ENCODE results near the gene ASTN2. TPM values are rescaled to one million over a fixed set of nuclear protein-coding genes. Genes with fewer than 3 reads are reported as not detected.
A peak's percentile ranks its signal among the peaks of the same experiment; 100 is the strongest.
"Not testable (repeated sequence)": the region's sequence is repeated elsewhere in the genome, so short reads cannot be mapped to it uniquely, and the experiment has no call there.

ASTN2 gene
- total RNA-seq, 1 experiment from 2014 or later = 8.0 TPM

GRCh38 chr9:117080765-117081390, 334.0 kb downstream of the ASTN2 start:
- Histone ChIP-seq H3K9me3 (no peaks in the 10 kb centered on the region), H3K27me3 (no peaks in the 10 kb centered on the region), H3K4me3 (no peak overlapping the region), H3K36me3 (no peaks in the 10 kb centered on the region)
- no peak for DNase-seq

DNA sequence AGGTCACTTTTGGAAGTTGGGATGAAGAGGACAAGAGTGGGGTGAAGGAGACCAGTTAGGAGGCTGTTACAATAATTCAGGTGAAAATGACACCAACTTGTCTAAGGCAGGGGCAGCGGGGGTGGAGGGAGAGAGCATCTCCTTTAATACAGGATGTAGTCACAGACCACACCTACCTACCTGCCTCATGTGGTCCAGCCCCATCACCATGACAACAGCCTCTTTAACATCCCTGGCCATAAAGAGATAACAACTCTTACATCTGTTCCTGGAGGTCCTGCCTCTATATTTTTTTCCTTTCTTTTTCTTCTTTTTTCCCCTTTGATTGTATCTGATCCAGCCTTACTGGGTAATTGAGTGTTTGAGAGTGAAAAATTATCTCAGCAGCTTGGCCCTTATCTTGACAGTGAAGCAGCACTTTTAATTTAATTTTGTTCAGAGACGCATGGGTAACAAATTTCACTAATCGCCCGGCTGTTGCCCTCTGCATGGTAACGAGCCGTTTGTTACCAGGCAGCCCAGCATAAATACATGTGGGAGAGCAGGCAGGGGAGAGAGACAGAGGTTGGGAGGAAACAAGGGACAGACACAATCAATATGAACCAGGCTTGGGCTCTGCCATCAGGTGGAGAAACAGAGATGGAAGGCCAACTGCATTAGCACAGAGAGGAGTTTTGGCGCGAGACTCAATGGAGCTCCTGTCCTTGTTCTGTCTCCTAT, 338.1 kb downstream of the ASTN2 start:
- DNase-seq = no peak
- no peaks in the 10 kb centered on the region for H3K9me3 ChIP-seq

DNA sequence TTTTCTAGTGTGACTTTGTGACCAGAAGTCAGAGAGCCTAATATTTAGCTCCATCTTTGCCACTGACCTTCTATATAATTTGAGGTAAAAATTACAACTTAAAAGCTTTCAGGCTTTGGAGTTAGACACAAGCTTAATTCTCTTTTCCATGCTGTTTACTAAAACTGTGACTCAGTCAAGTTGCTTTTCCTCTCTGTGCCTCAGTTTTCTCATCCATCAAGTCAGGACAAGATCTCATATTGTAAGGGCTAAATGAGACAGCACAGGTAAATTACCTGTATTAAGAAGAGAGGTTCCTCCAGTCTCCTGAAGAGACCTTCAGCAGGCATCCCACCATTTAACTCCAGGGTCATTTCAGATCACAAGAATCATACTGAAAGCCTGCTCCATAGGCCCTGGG, 339.2 kb downstream of the ASTN2 start:
- no peaks in the 10 kb centered on the region for H3K36me3 ChIP-seq
- no peaks in the 10 kb centered on the region for H3K27me3 ChIP-seq
- H3K9me3 ChIP-seq = no peaks in the 10 kb centered on the region
- no peak for DNase-seq
- no peak overlapping the region for H3K4me3 ChIP-seq

More for the DNA sequence above, 338.1 kb downstream of the ASTN2 start:
- no peaks in the 10 kb centered on the region for H3K27me3 ChIP-seq
- H3K4me3 ChIP-seq = no peak overlapping the region
- no peaks in the 10 kb centered on the region for H3K36me3 ChIP-seq

DNA sequence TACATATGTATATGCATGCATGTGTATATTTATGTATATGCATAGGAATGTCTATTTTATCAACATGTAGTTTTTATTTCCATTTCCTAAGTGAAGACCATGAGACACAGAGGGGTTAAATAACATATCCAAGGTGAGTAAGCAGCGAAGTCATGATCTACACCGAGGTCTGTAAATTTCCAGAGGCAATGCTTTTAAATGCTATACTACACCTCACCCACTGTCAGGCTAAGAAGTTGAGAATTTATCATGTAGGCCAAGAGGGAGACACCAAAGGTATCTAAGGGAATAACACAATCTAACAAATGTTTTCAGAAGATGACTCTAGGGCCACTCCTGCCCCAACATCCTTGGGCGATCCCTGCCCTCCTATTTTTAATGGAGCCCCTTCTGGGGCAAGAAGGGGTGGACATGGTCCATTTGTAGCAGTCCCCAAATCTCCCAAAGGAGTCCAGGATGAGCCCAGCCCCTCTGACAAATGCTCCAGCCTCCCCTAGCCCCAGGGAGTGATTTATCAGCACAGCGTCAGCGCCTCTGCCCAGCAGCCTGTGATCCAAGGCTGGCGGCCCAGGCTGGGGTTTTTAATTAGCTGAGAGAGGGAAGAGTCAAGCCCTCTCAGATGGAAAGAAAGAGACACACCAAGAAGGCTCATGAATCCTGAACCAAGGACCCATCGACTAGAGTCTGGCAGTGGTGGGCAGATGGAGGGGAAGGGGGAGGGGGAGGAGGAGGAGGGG, 339.9 kb downstream of the ASTN2 start:
- DNase-seq = no peak
- Histone ChIP-seq H3K27me3 (no peaks in the 10 kb centered on the region), H3K36me3 (no peaks in the 10 kb centered on the region), H3K9me3 (no peaks in the 10 kb centered on the region), H3K4me3 (no peak overlapping the region)

DNA sequence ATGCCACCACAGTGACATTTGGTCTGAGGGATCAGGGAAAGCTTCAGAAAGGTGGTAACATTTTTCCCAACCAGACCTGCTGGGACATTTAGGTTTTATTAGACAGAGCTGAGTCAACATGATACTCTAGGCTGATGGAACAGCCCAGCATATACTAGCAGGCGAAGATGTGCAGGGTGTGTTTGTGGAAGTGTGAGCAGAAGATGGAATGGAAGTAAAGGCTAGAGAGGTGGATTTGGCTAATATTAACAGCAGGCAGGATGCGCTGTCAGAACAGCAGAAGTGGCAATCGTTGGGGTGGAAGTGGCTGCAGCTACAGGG, 340.6 kb downstream of the ASTN2 start:
- Histone ChIP-seq H3K4me3 (no peak overlapping the region), H3K9me3 (no peaks in the 10 kb centered on the region), H3K27me3 (no peaks in the 10 kb centered on the region), H3K36me3 (no peaks in the 10 kb centered on the region)
- DNase-seq = no peak

DNA sequence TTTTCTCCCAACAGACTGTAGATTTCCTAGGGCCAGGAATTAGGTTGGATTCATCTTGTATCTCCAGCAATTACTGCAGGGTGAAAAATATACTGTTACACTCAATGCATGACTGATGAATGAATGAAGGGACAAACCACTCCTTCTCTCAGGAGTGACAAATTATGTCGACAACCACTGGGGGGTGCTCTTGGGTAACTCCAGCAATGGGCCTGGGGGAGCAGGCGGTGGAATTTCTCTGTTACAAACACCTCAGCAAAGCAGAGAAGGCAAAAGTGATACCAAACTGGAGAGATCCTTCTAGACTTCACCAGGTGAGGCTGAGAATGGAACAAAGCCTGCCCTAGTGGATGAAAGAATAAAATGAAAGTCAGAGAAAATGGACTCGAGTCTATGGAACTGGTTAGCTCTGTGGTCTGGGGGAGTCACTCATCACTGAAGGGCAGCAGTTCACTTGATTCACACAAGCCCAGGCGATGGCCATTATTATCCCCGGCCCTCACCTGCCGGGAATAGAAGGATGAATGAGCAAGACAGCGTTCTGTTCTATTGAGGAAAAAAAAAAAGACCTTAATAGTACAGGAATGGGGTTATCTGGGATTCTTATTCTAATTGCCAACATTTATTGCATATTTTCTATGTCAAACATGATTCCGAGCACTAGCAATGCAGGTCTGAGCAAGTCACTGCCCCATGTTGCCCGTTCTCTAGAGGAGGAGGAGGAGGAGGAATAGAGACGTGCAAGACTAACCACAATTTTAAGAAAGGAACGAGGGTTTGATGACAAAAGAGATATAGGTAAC, 341.1 kb downstream of the ASTN2 start:
- H3K9me3 ChIP-seq = no peaks in the 10 kb centered on the region
- no peaks in the 10 kb centered on the region for H3K36me3 ChIP-seq
- DNase-seq = peak; percentile 26
- no peaks in the 10 kb centered on the region for H3K27me3 ChIP-seq
- H3K4me3 ChIP-seq = no peak overlapping the region

DNA sequence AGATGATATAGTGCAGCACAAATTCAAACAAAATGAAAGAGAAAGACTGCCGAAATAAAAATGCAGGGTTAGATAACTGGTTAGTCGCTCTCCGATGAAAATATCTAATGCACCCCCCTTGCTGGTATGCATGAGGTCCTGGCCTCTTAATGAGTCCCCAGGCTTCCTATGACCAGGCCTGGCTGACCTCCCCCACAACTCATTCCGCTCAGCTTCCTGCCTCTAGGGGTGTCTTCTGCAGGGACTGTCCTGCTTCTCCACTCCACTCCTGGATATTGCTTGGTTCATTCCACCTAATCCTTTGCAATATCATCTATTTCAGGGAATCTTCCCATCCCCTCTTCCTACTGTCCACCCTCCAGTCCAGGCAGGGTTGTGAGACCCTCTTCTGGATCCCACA, 341.8 kb downstream of the ASTN2 start:
- no peak for DNase-seq
- Histone ChIP-seq H3K36me3 (no peaks in the 10 kb centered on the region), H3K27me3 (no peaks in the 10 kb centered on the region), H3K4me3 (no peak overlapping the region), H3K9me3 (no peaks in the 10 kb centered on the region)

DNA sequence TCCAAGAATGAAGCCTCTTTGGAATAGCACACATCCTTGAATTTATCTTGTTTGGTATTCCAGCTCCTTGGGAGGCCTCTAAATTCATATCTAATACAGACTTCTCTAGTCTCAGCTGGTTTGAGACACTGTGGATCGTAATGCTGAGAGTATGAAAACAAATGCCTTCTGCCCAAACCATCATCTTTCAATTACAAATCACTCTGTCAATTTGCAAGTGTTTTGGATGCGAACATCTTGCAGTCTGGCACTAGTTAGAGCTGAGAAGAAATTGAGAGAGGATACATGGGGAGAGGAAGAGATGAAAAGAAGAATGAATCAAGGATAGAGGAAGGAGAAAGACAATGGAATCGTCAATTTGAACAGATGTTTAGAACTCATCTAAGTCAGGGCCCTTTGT, 342.6 kb downstream of the ASTN2 start:
- H3K9me3 ChIP-seq = no peaks in the 10 kb centered on the region
- no peaks in the 10 kb centered on the region for H3K27me3 ChIP-seq
- no peak for DNase-seq
- H3K4me3 ChIP-seq = no peak overlapping the region
- H3K36me3 ChIP-seq = no peaks in the 10 kb centered on the region

DNA sequence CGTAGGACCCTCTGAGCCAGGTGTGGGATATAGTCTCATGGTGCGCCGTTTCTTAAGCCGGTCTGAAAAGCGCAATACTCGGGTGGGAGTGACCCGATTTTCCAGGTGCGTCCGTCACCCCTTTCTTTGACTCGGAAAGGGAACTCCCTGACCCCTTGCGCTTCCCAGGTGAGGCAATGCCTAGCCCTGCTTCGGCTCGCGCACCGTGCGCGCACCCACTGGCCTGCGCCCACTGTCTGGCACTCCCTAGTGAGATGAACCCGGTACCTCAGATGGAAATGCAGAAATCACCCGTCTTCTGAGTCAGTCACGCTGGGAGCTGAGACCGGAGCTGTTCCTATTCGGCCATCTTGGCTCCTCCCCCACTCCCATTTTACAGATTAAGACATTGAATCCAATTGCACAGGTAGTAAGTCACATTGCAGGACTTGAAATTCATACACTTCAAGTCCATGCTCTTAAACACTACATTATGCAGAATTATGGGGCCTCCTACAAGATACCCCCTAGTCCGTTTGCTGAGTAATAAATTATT, 343.1 kb downstream of the ASTN2 start:
- not testable (repeated sequence) for H3K36me3 ChIP-seq, H3K27me3 ChIP-seq, H3K9me3 ChIP-seq, H3K4me3 ChIP-seq, DNase-seq

GRCh38 chr9:117063721-117064471, 351.0 kb downstream of the ASTN2 start:
- Histone ChIP-seq H3K27me3 (no peaks in the 10 kb centered on the region), H3K4me3 (no peak overlapping the region), H3K36me3 (no peaks in the 10 kb centered on the region), H3K9me3 (no peaks in the 10 kb centered on the region)
- DNase-seq = no peak

DNA sequence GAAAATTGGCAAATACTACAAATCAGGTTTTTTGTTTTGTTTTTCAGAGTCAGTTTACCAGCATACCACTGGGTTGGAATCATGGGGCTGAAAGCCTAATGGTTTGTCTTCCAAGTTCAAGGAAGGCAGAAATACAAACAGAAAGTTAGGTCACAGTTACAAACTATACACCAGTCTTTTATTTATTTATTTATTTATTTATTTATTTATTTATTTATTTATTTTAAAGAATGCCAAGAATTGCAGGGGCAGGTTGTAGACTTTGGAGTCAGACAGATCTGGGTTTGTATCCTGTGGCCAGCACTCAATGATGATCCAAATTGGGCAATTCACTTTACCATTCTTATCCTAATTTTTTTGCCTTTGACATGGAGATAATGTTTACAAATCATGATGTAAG, 353.9 kb downstream of the ASTN2 start:
- no peak for DNase-seq
- no peak overlapping the region for H3K4me3 ChIP-seq
- no peaks in the 10 kb centered on the region for H3K36me3 ChIP-seq
- H3K27me3 ChIP-seq = no peaks in the 10 kb centered on the region
- no peaks in the 10 kb centered on the region for H3K9me3 ChIP-seq

GRCh38 chr9:117050007-117050406, 364.9 kb downstream of the ASTN2 start:
- Histone ChIP-seq H3K27me3 (no peaks in the 10 kb centered on the region), H3K4me3 (no peak overlapping the region), H3K9me3 (no peaks in the 10 kb centered on the region), H3K36me3 (no peaks in the 10 kb centered on the region)
- no peak for DNase-seq

GRCh38 chr9:117046666-117047327, 368.1 kb downstream of the ASTN2 start:
- Histone ChIP-seq H3K9me3 (no peaks in the 10 kb centered on the region), H3K27me3 (no peaks in the 10 kb centered on the region), H3K36me3 (no peaks in the 10 kb centered on the region), H3K4me3 (no peak overlapping the region)
- peak; percentile 7 for DNase-seq

DNA sequence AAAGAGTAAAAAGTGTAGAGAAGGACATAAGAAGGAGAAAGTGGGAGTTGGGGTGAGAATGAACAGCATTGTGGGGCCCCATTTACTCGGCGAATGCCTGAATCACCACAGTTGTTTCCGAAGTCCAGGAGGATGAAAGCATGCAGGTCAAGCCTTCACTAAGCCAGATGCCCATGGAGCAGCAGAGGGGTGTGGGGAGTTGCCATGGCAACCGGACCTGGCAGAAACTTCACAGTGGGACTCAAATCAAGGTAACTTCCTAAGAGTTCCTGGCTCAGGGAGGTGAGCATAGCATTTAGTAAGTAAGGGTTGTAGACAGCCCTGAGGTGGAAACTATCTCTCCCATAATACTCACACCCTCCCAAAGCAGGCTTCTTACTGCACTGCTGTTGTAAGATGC, 370.6 kb downstream of the ASTN2 start:
- H3K27me3 ChIP-seq = no peaks in the 10 kb centered on the region
- H3K4me3 ChIP-seq = no peak overlapping the region
- no peaks in the 10 kb centered on the region for H3K36me3 ChIP-seq
- no peak for DNase-seq
- no peaks in the 10 kb centered on the region for H3K9me3 ChIP-seq

DNA sequence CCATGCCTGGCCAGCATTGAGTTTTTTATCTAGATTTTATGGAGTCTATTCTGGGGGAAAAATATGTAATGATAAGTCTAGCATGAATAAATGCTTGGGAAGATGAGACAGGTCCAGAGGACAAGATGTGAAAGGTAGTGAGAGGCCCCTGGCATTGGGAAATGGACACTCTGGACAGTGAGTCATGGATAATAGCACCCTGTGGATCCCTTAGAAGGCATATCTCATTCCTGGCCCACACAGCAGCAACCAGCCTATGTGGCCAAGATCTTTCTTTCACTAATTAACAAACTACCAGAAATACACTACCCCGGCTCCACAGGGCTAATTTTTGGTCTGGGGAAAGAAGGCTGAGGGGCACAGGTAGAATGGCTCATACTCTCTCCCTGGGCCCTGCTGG, 371.7 kb downstream of the ASTN2 start:
- no peaks in the 10 kb centered on the region for H3K36me3 ChIP-seq
- no peak for DNase-seq
- 0 out of 2 replicates have a peak, but pooled peaks cover 4% of the 10 kb centered on the region for H3K27me3 ChIP-seq
- no peaks in the 10 kb centered on the region for H3K9me3 ChIP-seq
- no peak overlapping the region for H3K4me3 ChIP-seq

DNA sequence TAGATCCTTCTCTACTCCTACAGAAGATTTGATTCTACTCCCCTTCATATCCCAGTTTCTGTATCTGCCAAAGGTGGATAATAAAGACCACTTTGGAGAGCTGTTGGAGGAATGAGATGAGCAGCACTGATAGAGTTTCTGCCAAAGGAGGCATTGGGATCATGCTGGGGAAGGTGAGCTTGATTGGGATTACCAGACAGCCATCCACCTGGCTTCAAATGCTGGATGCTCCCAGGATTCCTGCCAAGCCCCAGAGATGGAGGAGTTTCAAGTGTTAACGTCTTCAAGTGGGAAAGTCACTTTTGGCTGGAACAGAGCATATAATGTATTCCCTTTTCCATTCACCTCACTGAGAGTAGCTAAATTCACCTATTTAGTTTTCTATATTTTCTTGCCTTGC, 379.3 kb downstream of the ASTN2 start:
- Histone ChIP-seq H3K4me3 (no peak overlapping the region), H3K9me3 (no peaks in the 10 kb centered on the region), H3K27me3 (0 out of 2 replicates have a peak, but pooled peaks cover 6% of the 10 kb centered on the region), H3K36me3 (no peaks in the 10 kb centered on the region)
- no peak for DNase-seq
